G401.6 (cell line): ENCODE data around the gene KLHL5.
A peak's percentile ranks its signal among the peaks of the same experiment; 100 is the strongest.
"Not testable (repeated sequence)": the region's sequence is repeated elsewhere in the genome, so short reads cannot be mapped to it uniquely, and the experiment has no call there.

ENCODE experiments used
- FAIRE-seq: peaks from 2 replicates; lab custom pipeline; 2012; peaks lifted over from hg19 to GRCh38; lab: Jason Lieb, UNC

The KLHL5 gene

GRCh38 chr4:39102297-39102696 is 40.3 kb downstream of the KLHL5 start:
- no peak for FAIRE-seq

- no peak for FAIRE-seq
These were observed 41.3 kb downstream of the KLHL5 start for GRCh38 chr4:39103291-39103690.

GRCh38 chr4:39104255-39104654 is 42.2 kb downstream of the KLHL5 start:
- FAIRE-seq = no peak

- FAIRE-seq = no peak
These were observed 44.0 kb downstream of the KLHL5 start for GRCh38 chr4:39106011-39106410.

- FAIRE-seq = no peak
These were observed 52.4 kb downstream of the KLHL5 start for GRCh38 chr4:39114436-39114835.

- FAIRE-seq = no peak
These were observed 56.1 kb downstream of the KLHL5 start for GRCh38 chr4:39118034-39118658.

- FAIRE-seq = no peak
These were observed 58.4 kb downstream of the KLHL5 start for GRCh38 chr4:39120418-39120817.

- peak; percentile 60 for FAIRE-seq
These were observed 63.0 kb downstream of the KLHL5 start for GRCh38 chr4:39124885-39125599.

- no peak for FAIRE-seq
These were observed 63.6 kb downstream of the KLHL5 start for GRCh38 chr4:39125600-39125985.

- FAIRE-seq = no peak
These were observed 64.4 kb downstream of the KLHL5 start for GRCh38 chr4:39126256-39127095.

GRCh38 chr4:39133623-39134022 is 71.6 kb downstream of the KLHL5 start:
- no peak for FAIRE-seq

- no peak for FAIRE-seq
These were observed 72.8 kb downstream of the KLHL5 start for GRCh38 chr4:39134683-39135306.

- FAIRE-seq = not testable (repeated sequence)
These were observed 76.2 kb downstream of the KLHL5 start for GRCh38 chr4:39138227-39138626.

- FAIRE-seq = no peak
These were observed 84.2 kb downstream of the KLHL5 start for GRCh38 chr4:39146211-39146610.

- no peak for FAIRE-seq
These were observed 92.0 kb downstream of the KLHL5 start for GRCh38 chr4:39154009-39154408.

- FAIRE-seq = no peak
These were observed 95.5 kb downstream of the KLHL5 start for GRCh38 chr4:39157520-39157919.

GRCh38 chr4:39166177-39166576 is 104.1 kb downstream of the KLHL5 start:
- no peak for FAIRE-seq

GRCh38 chr4:39166669-39167068 is 104.6 kb downstream of the KLHL5 start:
- no peak for FAIRE-seq

GRCh38 chr4:39169426-39169825 is 107.4 kb downstream of the KLHL5 start:
- FAIRE-seq = no peak

GRCh38 chr4:39170301-39170700 is 108.3 kb downstream of the KLHL5 start:
- FAIRE-seq = no peak
